K562 (cell line): ENCODE data around the gene SCAMP2. TPM values are rescaled to one million over a fixed set of nuclear protein-coding genes. Genes with fewer than 3 reads are reported as not detected.

Experiments used
- ASH1L ChIP-seq: fragments of 450-650 bp; IDR thresholded peaks from 2 replicates; pipeline ENCODE4 v1.6.1; 2018; ENCODE audit warnings: borderline replicate concordance, mild to moderate bottlenecking, low read depth; ENCODE audit not compliant: partially characterized antibody
- NR4A1 ChIP-seq, 2 experiments: fragments of 250-450 bp in 1 of 2; fragments of 450-650 bp in 1 of 2; sonication (Bioruptor Pico) in 1 of 2; IDR thresholded peaks; 2 replicates each; pipeline versions ENCODE4 v1.4.0 to v1.6.1; 2016 to 2020; ENCODE audit warnings: mild to moderate bottlenecking in 2 of 2, missing compliant biosample characterization in 1 of 2, missing genetic modification characterization in 1 of 2, moderate library complexity in 1 of 2
- REST ChIP-seq, 2 experiments: fragments of 450-650 bp; formaldehyde crosslinking in 1 of 2; IDR thresholded peaks; 2 replicates each; pipeline versions ENCODE4 v1.4.0 to v1.6.1; 2014 to 2020; ENCODE audit warnings: mild to moderate bottlenecking in 2 of 2, borderline replicate concordance in 1 of 2, low read depth in 1 of 2
- polyA plus RNA-seq, 8 experiments: library from polyadenylated mRNA; depleted of rRNA in 4 of 8; stranded (reverse) in 5 of 8; unstranded in 3 of 8; fragments of >200 nt; fragmentation: Nextera tagmentation in 2 of 8; fragmentation: Illumina TruSeq in 1 of 8; extraction: Ambion mirVana in 2 of 8; extraction: Trizol in 1 of 8; gene quantifications; 2 replicates each; pipeline versions ENCODE4 v1.2.1 to v1.2.3, GENCODE V29; 2011 to 2014; ENCODE audit warnings: inconsistent platforms in 1 of 8, missing spikeins in 1 of 8
- total RNA-seq, 7 experiments: library from RNA; depleted of rRNA in 6 of 7; stranded (reverse); fragments of >200 nt in 6 of 7; fragmentation: Illumina TruSeq in 2 of 7; extraction: Trizol in 2 of 7; gene quantifications; 2 replicates each; pipeline versions ENCODE4 v1.2.1 to v1.2.3, GENCODE V29; 2011 to 2021; ENCODE audit warnings: low replicate concordance in 1 of 7
- TF ChIP-seq, protein P1 (sequence below), 2 experiments: fragments of 450-650 bp in 1 of 2; sonication (generic) in 1 of 2; formaldehyde crosslinking in 1 of 2; IDR thresholded peaks; 2 replicates each; pipeline versions ENCODE4 v1.7.1 to v1.9.0; 2016 to 2022; ENCODE audit warnings: inconsistent platforms in 1 of 2, mild to moderate bottlenecking in 1 of 2, missing genetic modification reagents in 1 of 2

SCAMP2 gene
- total and polyA plus RNA-seq, 9 of the 15 experiments (the other 6 are each of a cell fraction or from before 2014, with no cell fraction given), result 5.9 to 61.1 (median 20.1) TPM

GRCh38 chr15:74873036-74873755 is at the start of gene SCAMP2 (continued):
- TF ChIP-seq REST (IDR thresholded peaks at IDR 0.05; ENCODE audit: borderline replicate concordance), result no peak
- TF ChIP-seq REST (CRISPR knock-in tag; IDR thresholded peaks at IDR 0.05; ENCODE audit: low read depth), result 0 out of 2 replicates have a peak, but pooled peaks have one; percentile 32
- TF ChIP-seq ASH1L, result peak; percentile 81
- TF ChIP-seq NR4A1 (CRISPR knock-in tag; IDR thresholded peaks at IDR 0.05), result peak; percentile 67; the same call in 1 of the 2 replicates
- no peak for TF ChIP-seq NR4A1 (tag; IDR thresholded peaks at IDR 0.05)
- TF ChIP-seq, protein P1, sequence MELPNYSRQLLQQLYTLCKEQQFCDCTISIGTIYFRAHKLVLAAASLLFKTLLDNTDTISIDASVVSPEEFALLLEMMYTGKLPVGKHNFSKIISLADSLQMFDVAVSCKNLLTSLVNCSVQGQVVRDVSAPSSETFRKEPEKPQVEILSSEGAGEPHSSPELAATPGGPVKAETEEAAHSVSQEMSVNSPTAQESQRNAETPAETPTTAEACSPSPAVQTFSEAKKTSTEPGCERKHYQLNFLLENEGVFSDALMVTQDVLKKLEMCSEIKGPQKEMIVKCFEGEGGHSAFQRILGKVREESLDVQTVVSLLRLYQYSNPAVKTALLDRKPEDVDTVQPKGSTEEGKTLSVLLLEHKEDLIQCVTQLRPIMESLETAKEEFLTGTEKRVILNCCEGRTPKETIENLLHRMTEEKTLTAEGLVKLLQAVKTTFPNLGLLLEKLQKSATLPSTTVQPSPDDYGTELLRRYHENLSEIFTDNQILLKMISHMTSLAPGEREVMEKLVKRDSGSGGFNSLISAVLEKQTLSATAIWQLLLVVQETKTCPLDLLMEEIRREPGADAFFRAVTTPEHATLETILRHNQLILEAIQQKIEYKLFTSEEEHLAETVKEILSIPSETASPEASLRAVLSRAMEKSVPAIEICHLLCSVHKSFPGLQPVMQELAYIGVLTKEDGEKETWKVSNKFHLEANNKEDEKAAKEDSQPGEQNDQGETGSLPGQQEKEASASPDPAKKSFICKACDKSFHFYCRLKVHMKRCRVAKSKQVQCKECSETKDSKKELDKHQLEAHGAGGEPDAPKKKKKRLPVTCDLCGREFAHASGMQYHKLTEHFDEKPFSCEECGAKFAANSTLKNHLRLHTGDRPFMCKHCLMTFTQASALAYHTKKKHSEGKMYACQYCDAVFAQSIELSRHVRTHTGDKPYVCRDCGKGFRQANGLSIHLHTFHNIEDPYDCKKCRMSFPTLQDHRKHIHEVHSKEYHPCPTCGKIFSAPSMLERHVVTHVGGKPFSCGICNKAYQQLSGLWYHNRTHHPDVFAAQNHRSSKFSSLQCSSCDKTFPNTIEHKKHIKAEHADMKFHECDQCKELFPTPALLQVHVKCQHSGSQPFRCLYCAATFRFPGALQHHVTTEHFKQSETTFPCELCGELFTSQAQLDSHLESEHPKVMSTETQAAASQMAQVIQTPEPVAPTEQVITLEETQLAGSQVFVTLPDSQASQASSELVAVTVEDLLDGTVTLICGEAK (IDR thresholded peaks at IDR 0.05), result 0 out of 2 replicates have a peak, but pooled peaks have one; percentile 51
- TF ChIP-seq, protein P1 (CRISPR knock-in tag; IDR thresholded peaks at IDR 0.05), result no peak
